Astrocyte of the spinal cord (primary cell): ENCODE results near the gene CDHR4.

Experiments
- DNase-seq: peaks from one replicate; pipeline ENCODE4 v3.0.0; 2011; ENCODE audit warnings: low read depth, low spot score
- H3K4me3 ChIP-seq: 2 replicates; pipeline ENCODE4 v1.5.1; 2011; ENCODE audit warnings: low read depth, mild to moderate bottlenecking, low read length, moderate library complexity
- CTCF ChIP-seq: IDR thresholded peaks from 2 replicates; pipeline ENCODE4 v1.5.1; 2012; ENCODE audit warnings: low read depth, mild to moderate bottlenecking, low read length, inconsistent platforms
- in situ Hi-C: cut with HindIII; loops from 2 replicates; pipeline ENCODE4 v1.10.0; 2017; ENCODE audit warnings: low sequenced_read_pairs

The CDHR4 gene

GRCh38 chr3:49799761-49800160 is at the start of gene CDHR4:
TSS of gene CDHR4 (minus strand) at chr3:49799873. CDS start at chr3:49799812, 61 bp downstream.
- in situ Hi-C loops = no loop called here
- peak; percentile 45 for DNase-seq
- no peak for TF ChIP-seq CTCF
- no peak within 1 kb of the TSS for H3K4me3 ChIP-seq

DNA sequence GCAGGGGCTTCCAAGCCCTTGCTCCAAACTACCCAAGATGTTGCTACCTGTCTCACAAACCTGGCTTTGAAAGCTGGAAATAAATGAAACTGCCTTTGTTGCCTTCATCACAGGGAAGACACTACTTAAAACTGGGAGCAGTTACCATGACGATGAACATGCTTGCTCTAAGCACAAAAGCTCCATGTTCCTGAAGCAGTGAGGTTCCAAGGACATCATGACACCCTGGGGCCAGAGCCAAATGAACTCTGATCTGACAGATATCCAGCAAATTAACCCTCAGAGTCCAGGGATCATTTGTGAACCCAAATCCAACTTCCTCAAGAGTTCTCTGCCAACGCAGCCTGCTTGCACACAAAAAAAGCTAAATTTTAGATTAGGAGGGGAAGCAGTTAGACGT is 46.0 kb upstream of the CDHR4 start:
- TF ChIP-seq CTCF = no peak
- no peak for DNase-seq
- in situ Hi-C loops = no loop called here

GRCh38 chr3:49844464-49845183 is 45.0 kb upstream of the CDHR4 start:
- H3K4me3 ChIP-seq = no peak overlapping the region
- no peak for DNase-seq
- in situ Hi-C loops = no loop called here
- no peak for TF ChIP-seq CTCF

More for the DNA sequence above, 46.0 kb upstream of the CDHR4 start:
- no peak overlapping the region for H3K4me3 ChIP-seq

- in situ Hi-C loops = no loop called here
- no peak for TF ChIP-seq CTCF
- H3K4me3 ChIP-seq = no peak overlapping the region
- DNase-seq = no peak
Observed at GRCh38 chr3:49842843-49843517, 43.3 kb upstream of the CDHR4 start.

GRCh38 chr3:49841806-49842205 is 42.1 kb upstream of the CDHR4 start:
- H3K4me3 ChIP-seq = no peak overlapping the region
- no peak for TF ChIP-seq CTCF
- in situ Hi-C loops = no loop called here
- no peak for DNase-seq

DNA sequence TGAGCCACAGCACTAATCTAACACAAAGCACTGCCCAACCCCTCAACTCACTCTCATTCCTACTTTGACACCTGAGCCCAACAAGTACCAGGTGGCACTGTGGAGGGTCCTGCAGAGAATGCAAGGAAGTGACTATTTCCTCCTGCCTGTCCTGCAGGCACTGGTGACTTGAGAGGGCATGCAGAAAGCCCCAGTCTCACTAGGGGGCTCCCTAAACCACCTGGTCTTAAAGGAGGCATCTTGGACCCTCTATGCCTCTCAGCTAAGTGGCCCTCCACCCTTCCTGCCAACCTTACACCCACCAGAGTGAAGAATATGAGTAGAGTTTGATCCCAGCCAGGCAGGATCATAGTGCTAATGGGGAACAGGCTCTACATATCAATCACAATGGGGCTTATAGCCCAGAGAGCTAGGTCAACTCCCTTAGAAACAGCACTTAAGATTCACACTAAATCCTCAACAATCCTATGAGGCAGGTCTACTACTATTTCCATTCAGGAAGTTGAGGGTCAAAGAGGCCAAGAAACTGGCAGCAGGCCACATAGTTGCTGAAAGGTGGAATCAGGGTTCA is 41.5 kb upstream of the CDHR4 start:
- H3K4me3 ChIP-seq = no peak overlapping the region
- in situ Hi-C loops = no loop called here
- peak; percentile 15 for DNase-seq
- TF ChIP-seq CTCF = peak; percentile 55
